Activated T-cell treated with anti-CD3 and anti-CD28 coated beads, Interleukin-2, amount 50 U/mL, for 48 hours (primary cell): ENCODE results near the gene NEK9.
"Not testable (repeated sequence)": the region's sequence is repeated elsewhere in the genome, so short reads cannot be mapped to it uniquely, and the experiment has no call there.

Experiments
- DNase-seq, 2 experiments: peaks; one replicate each; pipeline ENCODE4 v3.0.0-alpha.2; 2020

Gene NEK9

DNA sequence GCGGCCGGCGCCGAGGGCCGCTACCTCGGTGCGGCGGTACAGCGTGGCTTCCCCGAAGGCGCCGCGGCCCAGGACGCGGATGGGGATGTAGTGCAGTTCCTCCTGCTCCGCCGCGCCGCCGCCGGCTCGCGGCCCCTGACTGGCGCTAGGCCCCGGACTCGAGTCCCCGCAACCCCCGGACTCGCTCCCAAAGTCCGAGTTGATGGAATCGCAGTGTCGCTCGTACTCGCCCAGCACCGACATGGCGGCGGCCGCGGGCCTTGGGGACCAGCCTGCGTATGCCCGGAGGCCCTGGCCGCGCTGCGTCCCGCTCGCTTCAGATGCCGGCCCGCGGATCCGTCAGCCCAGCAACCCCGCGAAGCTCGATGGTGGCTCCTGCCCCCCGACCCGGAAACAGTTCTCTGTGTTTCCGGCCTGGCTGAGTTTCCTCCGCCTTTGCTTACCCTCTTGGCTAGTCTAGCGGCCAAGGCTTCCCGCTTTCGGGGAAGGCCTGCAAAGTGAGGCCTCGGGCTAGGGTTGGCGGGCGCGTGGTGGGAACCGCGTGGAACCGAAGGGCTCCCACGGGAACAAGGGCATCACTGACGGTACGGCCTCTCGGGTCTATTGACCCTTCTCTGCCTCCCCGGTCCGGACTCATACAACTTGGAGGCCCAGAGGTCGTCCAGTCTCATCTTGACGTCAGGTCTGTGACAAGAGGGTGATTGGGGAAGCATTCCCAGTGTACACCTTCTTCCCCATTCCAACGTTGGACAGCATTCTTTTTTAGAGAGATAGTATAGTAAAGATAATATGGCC lies at the start of gene NEK9:
Gene NEK9, minus strand, starts transcription at position 370 of the 795 bp plus-strand sequence. Its CDS starts 127 bp downstream, at position 243.
- peak; percentile 92 to 94 for DNase-seq

GRCh38 chr14:75176142-75176820 lies 49.4 kb upstream of the NEK9 start, which contains the start of gene TMED10:
Gene TMED10 (minus strand): TSS chr14:75176612. CDS start chr14:75176579, 33 bp downstream.
- DNase-seq = peak; percentile 94 to 95

GRCh38 chr14:75175677-75176141 lies 48.9 kb upstream of the NEK9 start:
- no peak for DNase-seq

GRCh38 chr14:75174066-75174465 lies 47.2 kb upstream of the NEK9 start:
- no peak for DNase-seq

GRCh38 chr14:75170772-75171171 lies 43.9 kb upstream of the NEK9 start:
- no peak for DNase-seq

DNA sequence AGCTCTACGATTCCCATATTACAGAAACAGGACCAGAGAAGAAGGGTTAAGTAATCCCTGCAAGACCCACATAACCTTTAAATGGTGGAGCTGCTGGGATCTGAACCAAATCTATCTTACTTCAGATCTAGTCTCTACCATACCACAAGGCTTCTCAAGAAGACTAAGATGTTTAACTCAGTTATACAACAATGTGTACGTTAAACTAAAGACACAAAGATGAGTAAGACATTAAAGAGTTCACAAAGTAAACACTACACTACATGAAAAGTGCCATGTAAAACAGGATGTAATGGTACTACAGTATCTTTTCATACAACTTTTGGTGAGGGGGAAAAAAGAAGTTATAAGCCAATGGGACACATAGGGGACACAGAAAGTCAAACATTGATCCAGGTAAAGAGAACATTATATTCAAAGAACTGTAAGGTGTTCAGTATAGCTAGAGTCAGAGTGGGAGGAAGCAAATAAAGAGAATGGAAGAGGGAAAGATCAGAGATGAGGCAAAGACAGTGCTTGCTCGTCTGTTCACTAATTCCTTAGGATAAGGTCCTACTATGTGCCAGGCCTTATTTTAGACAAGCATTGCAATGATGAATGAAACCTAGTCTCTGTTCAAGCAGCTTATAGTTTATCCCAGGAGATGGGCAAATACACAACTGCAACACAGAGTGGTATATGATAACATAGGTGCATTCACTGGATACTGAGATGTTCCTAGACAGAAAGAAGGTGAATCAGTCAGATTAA lies 41.9 kb upstream of the NEK9 start:
- no peak for DNase-seq

DNA sequence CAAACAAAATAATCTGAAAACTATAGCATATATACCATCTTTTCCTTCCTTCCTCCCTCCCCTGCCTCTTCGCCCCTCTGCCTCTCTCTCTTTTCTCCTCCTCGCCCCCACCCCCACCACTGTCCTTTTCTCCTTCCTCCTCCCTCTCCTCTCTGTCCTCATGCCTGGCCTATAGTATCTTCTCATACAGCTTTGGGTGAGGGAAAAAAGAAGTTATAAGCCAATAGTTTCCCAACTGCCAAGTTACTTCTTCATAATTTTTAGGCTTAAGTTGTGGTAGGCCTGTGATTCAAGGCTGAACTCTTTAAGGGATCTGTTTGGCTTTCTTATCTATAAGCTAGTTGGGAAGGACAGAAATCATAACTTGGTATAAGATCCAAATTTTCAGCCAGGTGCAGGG lies 40.5 kb upstream of the NEK9 start:
- no peak for DNase-seq

DNA sequence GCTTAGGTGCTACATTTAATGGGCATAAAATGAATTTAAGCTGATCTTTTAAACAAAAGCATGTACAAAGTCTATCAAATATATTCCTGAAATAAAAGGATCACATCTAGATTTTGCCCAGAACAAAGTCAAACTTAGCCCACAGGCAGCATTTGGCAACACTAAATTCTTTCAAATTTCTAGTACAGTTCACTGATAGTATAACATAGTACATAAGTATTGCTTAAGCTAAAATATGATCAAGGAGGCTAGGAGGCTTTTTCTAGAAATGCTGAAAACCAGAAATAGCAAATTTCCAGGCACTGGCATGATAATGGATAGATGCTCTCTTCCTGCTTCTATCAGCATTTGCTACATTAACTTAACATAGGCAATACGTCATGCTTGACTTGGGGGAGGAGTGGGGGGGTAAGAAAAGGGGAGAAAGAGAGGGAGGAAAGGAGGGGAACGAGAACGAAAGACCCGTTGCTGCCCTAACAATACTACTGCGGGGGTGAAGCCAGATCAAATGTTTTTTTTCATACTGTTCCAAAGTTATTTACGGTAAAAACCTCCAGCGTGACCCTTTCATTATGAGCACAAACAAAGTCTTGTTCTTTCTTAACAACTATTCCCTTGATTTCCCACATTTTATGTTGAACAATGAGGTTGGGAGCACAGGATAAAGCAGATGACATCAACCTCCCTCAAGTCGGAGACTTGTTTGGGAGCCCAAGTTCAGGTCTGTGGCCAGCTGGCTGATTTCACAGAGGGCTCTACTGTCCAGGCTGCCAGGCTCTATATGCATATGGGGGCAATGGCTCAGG lies 38.9 kb upstream of the NEK9 start:
- DNase-seq = no peak

DNA sequence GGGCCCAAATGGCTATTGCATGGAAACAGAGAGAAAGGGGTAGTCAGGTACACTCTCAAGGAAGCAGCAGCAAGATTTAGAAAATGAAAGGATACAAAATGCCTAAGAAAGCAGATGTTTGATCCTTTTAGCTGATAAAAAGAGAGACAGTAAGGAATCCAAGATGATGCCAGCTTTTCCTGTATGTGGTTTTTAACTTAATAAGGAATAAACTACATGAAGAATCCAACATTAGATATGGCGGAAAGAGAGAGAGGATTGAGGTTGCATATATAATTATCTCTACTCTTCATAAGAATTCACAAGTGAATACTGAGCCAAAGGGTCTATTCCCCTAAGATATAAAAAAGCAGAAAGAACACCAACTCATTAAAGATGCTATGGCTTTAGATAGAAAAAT lies 38.0 kb upstream of the NEK9 start:
- no peak for DNase-seq

GRCh38 chr14:75163677-75164076 lies 36.8 kb upstream of the NEK9 start:
- no peak for DNase-seq

- no peak for DNase-seq
These were observed 35.8 kb upstream of the NEK9 start for GRCh38 chr14:75162631-75163030.

GRCh38 chr14:75158843-75159614 lies 32.2 kb upstream of the NEK9 start:
- no peak for DNase-seq

DNA sequence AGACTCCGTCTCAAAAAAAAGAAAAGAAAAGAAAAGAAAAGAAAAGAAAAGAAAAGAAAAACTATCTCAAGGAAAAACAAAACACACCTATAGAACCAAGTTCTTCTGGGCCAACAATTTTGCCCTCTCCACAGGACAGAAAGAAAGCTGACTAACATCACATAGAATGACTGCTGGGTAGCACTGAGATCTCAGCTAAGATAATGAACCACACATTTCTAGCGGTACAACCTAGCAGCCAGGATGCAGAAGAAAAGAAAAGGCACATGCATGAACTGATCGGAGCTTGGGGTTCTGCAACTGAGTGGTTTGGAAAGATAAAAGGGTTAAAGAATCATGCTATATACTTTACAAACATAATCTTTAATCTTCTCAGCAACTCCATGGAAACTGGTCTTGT lies 30.1 kb upstream of the NEK9 start:
- DNase-seq = no peak

DNA sequence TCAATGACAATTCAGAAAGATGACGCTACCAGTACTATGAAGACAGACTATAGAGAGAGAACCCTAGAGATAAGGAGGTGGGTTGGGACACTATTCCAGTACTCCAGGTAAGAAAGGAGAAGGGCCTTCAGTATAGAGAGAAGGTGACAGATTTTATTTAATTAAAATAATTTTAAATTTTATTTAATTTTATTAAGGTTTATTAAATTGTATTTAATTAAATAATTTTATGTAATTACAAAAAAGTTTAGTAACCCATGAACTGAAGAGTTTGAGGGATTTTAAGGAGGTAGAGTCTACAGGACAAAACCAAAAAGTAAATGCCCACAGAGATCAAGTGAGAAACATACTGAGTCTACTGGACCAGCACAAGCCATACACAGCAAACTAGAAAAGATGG lies 29.3 kb upstream of the NEK9 start:
- DNase-seq = no peak

- DNase-seq = no peak
These were observed 28.3 kb upstream of the NEK9 start for GRCh38 chr14:75155169-75155568.

DNA sequence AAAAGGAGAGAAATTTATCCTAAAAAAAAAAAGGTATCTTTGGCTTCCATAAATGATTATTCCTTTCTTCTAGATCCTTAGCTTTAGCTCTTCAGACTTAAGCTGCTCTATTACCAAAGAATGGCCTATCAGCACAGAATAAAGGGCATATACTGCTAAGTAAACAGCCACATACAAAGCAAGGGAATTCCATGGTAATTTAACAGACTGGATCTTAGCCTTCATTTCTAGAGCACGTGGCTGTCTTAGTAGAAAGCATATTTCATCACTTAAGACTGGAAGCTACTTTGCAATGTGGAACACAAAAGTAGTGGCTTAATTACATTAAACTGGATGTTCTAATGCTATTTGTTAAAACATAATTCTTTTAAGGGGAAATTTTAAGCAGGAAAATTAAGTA lies 26.4 kb upstream of the NEK9 start:
- DNase-seq = no peak

DNA sequence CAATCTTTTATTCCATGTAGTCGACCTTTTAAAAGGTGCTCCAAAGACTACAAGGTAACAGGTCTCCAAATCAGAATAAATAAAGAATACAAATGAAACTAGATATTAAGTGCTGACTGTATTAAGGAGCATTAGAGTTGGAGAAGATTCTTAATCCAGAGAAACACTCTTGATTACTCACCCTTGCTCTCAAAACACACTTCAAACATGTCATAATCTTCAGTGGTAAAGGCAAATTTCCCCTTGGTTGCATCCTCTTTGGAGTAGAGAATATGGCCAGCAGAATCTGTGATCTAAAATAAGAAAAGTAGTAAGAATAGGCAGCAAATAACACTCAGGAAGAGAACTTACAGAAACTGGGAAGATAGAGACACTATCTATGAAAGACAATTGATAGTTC lies 25.0 kb upstream of the NEK9 start:
- DNase-seq = no peak

DNA sequence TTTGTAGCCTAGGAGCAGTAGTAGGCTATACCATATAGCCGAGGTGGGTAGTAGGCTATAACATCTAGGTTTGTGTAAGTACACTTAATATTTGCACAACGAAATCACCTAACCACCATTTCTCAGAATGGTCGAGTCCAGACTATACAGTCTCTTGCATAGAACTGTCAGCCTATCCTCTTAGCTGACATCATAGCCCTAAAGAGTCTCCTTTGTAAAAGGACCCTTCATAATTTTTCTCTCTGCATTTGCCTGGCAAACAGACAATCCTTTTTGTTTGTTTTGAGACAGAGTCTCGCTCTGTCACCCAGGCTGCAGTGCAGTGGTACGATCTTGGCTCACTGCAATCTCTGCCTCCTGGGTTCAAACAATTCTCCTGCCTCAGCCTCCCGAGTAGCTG lies 23.8 kb upstream of the NEK9 start:
- not testable (repeated sequence) for DNase-seq

- no peak for DNase-seq
These were observed 23.3 kb upstream of the NEK9 start for GRCh38 chr14:75150150-75150549.

- no peak for DNase-seq
These were observed 20.7 kb upstream of the NEK9 start for GRCh38 chr14:75147423-75148071.

GRCh38 chr14:75144944-75145343 lies 18.1 kb upstream of the NEK9 start:
- DNase-seq = no peak
